Neural progenitor cell (in vitro differentiated cells): ENCODE data around the gene BARD1. TPM values are rescaled to one million over a fixed set of nuclear protein-coding genes. Genes with fewer than 3 reads are reported as not detected.
"Not testable (repeated sequence)": the region's sequence is repeated elsewhere in the genome, so short reads cannot be mapped to it uniquely, and the experiment has no call there.

Source experiments
- DNase-seq: peaks from one replicate; pipeline ENCODE4 v3.0.0-alpha.2; 2016; ENCODE audit warnings: low spot score
- H2AFZ ChIP-seq: fragments of 200-600 bp; sonication (generic); replicated peaks from 2 replicates; pipeline ENCODE4 v1.6.1; 2016; ENCODE audit warnings: antibody characterized with exemption
- H3F3A ChIP-seq: fragments of 200-600 bp; sonication (generic); 2 replicates; pipeline ENCODE4 v1.6.1; 2016; ENCODE audit warnings: antibody characterized with exemption, low read depth
- H3K27ac ChIP-seq: fragments of 200-600 bp; sonication (generic); 2 replicates; pipeline ENCODE4 v1.5.1; 2016; ENCODE audit warnings: mild to moderate bottlenecking
- H3K27me3 ChIP-seq: fragments of 200-600 bp; sonication (generic); 2 replicates; pipeline ENCODE4 v1.6.1; 2016; ENCODE audit warnings: mild to moderate bottlenecking, moderate library complexity
- H3K36me3 ChIP-seq: fragments of 200-600 bp; sonication (generic); 2 replicates; pipeline ENCODE4 v1.5.1; 2016
- H3K4me1 ChIP-seq: fragments of 200-600 bp; sonication (generic); 2 replicates; pipeline ENCODE4 v1.6.1; 2016; ENCODE audit warnings: mixed run types
- H3K4me2 ChIP-seq: fragments of 200-600 bp; sonication (generic); 2 replicates; pipeline ENCODE4 v1.6.1; 2016
- H3K4me3 ChIP-seq: fragments of 200-600 bp; sonication (generic); 2 replicates; pipeline ENCODE4 v1.5.1; 2016
- H3K79me2 ChIP-seq: fragments of 200-600 bp; sonication (generic); 2 replicates; pipeline ENCODE4 v1.6.1; 2016; ENCODE audit warnings: low read depth
- H3K9ac ChIP-seq: fragments of 200-600 bp; sonication (generic); 2 replicates; pipeline ENCODE4 v1.6.1; 2016
- H3K9me3 ChIP-seq: fragments of 200-600 bp; sonication (generic); 2 replicates; pipeline ENCODE4 v1.5.1; 2016; ENCODE audit warnings: low read depth
- H4K20me1 ChIP-seq: fragments of 200-600 bp; sonication (generic); 2 replicates; pipeline ENCODE4 v1.6.1; 2016; ENCODE audit warnings: low read depth
- H3K27ac Mint-ChIP-seq: 3 replicates; pipeline ENCODE4 v1.8.0; 2021; ENCODE audit warnings: mixed read lengths
- H3K27me3 Mint-ChIP-seq: 2 replicates; pipeline ENCODE4 v1.8.0; 2022; ENCODE audit warnings: low read depth, mild to moderate bottlenecking, inconsistent platforms, moderate library complexity, mixed read lengths; ENCODE audit not compliant: insufficient read depth
- H3K36me3 Mint-ChIP-seq: 3 replicates; pipeline ENCODE4 v1.8.0; 2021; ENCODE audit warnings: mixed read lengths
- H3K4me1 Mint-ChIP-seq: 3 replicates; pipeline ENCODE4 v1.8.0; 2021; ENCODE audit warnings: mixed read lengths
- H3K4me3 Mint-ChIP-seq: 3 replicates; pipeline ENCODE4 v1.8.0; 2021; ENCODE audit warnings: mild to moderate bottlenecking, moderate library complexity, mixed read lengths
- H3K9me3 Mint-ChIP-seq: 3 replicates; pipeline ENCODE4 v1.8.0; 2020; ENCODE audit warnings: mixed read lengths
- EZH2 ChIP-seq: fragments of 200-600 bp; sonication (generic); IDR thresholded peaks from 2 replicates; pipeline ENCODE4 v1.6.1; 2017; ENCODE audit warnings: antibody characterized with exemption, mild to moderate bottlenecking, moderate library complexity
- EZH2phosphoT487 ChIP-seq: fragments of 200-600 bp; sonication (generic); IDR thresholded peaks from 2 replicates; pipeline ENCODE4 v1.6.1; 2017; ENCODE audit warnings: antibody characterized with exemption
- total RNA-seq: library from RNA; depleted of rRNA; stranded (reverse); fragments of >200 nt; gene quantifications from 2 replicates; pipeline ENCODE4 v1.2.3, GENCODE V29; 2015; ENCODE audit warnings: low replicate concordance
- TF ChIP-seq, protein P1 (sequence below): fragments of 200-600 bp; sonication (generic); IDR thresholded peaks from 2 replicates; pipeline ENCODE4 v1.5.1; 2017; ENCODE audit warnings: antibody characterized with exemption, mild to moderate bottlenecking

BARD1 gene
- total RNA-seq, 1 donor from 2014 or later, result 42.8 TPM

DNA sequence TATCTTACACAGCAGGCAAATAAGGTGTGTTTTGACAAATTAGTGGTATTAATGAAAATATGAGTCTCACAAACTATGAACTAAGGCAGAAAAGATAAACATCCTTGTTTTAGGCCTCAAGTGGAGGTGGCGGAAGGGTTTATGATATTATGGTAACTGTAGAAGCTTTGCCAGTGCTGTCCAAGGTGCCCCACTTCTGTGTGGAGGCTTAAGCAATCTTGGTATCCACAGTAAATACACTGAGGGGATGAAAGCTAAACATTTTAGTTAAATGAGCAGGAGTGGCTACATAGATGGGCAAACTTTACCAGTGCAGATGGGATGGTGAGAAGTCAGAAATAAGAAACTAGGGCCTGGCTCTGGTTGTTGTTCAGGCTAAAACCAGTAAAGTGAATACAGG lies 84.7 kb downstream of the BARD1 start:
- Mint-ChIP-seq H3K4me3 (no peak overlapping the region), H3K36me3 (peaks cover 60% of the 10 kb centered on the region), H3K4me1 (peaks cover 2% of the 10 kb centered on the region), H3K9me3 (peaks cover 6% of the 10 kb centered on the region), H3K27ac (no peak overlapping the region), H3K27me3 (no peaks in the 10 kb centered on the region)
- Histone ChIP-seq H3F3A (no peaks in the 10 kb centered on the region), H3K4me2 (no peak overlapping the region), H2AFZ (no peak overlapping the region), H3K9ac (no peak overlapping the region), H4K20me1 (no peaks in the 10 kb centered on the region), H3K27ac (no peak overlapping the region), H3K4me1 (no peaks in the 10 kb centered on the region), H3K27me3 (no peaks in the 10 kb centered on the region), H3K9me3 (no peaks in the 10 kb centered on the region), H3K4me3 (no peak overlapping the region), H3K36me3 (peaks cover 8% of the 10 kb centered on the region), H3K79me2 (no peaks in the 10 kb centered on the region)
- no peak for TF ChIP-seq EZH2
- TF ChIP-seq EZH2phosphoT487, result no peak
- TF ChIP-seq, protein P1, sequence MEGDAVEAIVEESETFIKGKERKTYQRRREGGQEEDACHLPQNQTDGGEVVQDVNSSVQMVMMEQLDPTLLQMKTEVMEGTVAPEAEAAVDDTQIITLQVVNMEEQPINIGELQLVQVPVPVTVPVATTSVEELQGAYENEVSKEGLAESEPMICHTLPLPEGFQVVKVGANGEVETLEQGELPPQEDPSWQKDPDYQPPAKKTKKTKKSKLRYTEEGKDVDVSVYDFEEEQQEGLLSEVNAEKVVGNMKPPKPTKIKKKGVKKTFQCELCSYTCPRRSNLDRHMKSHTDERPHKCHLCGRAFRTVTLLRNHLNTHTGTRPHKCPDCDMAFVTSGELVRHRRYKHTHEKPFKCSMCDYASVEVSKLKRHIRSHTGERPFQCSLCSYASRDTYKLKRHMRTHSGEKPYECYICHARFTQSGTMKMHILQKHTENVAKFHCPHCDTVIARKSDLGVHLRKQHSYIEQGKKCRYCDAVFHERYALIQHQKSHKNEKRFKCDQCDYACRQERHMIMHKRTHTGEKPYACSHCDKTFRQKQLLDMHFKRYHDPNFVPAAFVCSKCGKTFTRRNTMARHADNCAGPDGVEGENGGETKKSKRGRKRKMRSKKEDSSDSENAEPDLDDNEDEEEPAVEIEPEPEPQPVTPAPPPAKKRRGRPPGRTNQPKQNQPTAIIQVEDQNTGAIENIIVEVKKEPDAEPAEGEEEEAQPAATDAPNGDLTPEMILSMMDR, result no peak
- no peak for DNase-seq

DNA sequence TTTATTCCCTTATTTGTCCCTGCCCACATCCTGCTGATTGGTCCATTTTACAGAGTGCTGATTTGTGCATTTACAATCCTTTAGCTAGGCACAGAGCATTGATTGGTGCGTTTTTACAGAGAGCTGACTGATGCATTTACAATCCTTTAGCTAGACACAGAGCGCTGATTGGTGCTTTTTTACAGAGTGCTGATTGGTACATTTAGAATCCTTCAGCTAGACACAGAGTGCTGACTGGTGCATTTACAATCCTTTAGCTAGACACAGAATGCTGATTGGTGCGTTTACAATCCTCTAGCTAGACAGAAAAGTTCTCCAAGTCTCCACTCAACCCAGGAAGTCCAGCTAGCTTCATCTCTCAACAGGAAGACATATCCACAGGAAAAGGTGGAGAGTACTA lies 91.6 kb downstream of the BARD1 start:
- not testable (repeated sequence) for H3K27ac Mint-ChIP-seq, DNase-seq, H2AFZ ChIP-seq, H3K36me3 ChIP-seq, H3K27me3 Mint-ChIP-seq, H3K27me3 ChIP-seq, H3K4me3 ChIP-seq, H4K20me1 ChIP-seq, H3F3A ChIP-seq, H3K4me2 ChIP-seq, H3K4me3 Mint-ChIP-seq, H3K79me2 ChIP-seq, H3K4me1 Mint-ChIP-seq, H3K9ac ChIP-seq, H3K27ac ChIP-seq, H3K4me1 ChIP-seq, H3K9me3 ChIP-seq
- peaks cover 21% of the 10 kb centered on the region for H3K9me3 Mint-ChIP-seq
- H3K36me3 Mint-ChIP-seq, result peaks cover 44% of the 10 kb centered on the region

DNA sequence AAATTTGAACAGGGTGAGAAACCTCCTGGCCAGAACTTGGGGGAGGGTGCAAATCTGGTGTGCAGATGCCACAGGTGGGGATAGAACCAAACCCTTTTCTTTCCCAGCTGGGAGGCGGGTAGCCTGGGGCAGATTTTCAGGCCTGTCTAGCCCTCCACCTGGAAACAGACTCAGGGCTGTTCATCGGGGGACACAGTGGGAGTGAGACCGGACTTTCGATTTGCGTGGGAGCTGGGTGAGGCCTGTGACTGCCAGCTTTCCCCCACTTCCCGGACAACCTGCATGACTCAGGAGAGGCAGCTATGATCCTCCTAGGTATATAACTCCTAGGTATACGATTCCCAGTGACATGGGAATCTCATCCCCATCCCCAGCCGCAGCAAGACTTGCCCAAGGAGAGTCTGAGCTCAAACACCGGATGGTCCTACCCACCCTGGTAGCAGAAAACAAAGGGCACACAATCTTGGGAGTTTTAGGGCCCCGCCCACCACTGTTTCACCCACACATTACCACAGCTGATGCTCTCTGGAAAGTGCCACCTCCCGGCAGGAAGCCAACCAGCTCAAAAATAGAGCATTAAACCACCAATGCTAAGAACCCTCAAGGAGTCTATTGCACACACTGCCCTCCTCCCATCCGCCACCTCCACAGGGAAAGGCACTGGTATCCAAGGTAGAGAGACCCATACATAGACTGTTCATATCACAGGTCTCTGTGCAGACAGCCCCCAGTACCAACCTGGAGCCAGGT lies 92.5 kb downstream of the BARD1 start:
- no peaks in the 10 kb centered on the region for H3K79me2 ChIP-seq
- no peak overlapping the region for H3K27ac ChIP-seq
- Mint-ChIP-seq H3K27ac (peak overlapping the region; percentile 47), H3K27me3 (no peaks in the 10 kb centered on the region), H3K36me3 (peaks cover 43% of the 10 kb centered on the region), H3K9me3 (peaks cover 21% of the 10 kb centered on the region), H3K4me1 (peaks cover 2% of the 10 kb centered on the region), H3K4me3 (peak overlapping the region; percentile 22)
- no peaks in the 10 kb centered on the region for H4K20me1 ChIP-seq
- no peak overlapping the region for H2AFZ ChIP-seq
- no peak overlapping the region for H3K4me3 ChIP-seq
- no peak overlapping the region for H3K9ac ChIP-seq
- H3K4me1 ChIP-seq, result no peaks in the 10 kb centered on the region
- no peaks in the 10 kb centered on the region for H3K9me3 ChIP-seq
- no peaks in the 10 kb centered on the region for H3K36me3 ChIP-seq
- DNase-seq, result no peak
- H3K4me2 ChIP-seq, result no peak overlapping the region
- H3K27me3 ChIP-seq, result no peaks in the 10 kb centered on the region
- H3F3A ChIP-seq, result no peaks in the 10 kb centered on the region
- TF ChIP-seq EZH2phosphoT487, result no peak
- TF ChIP-seq, protein P1, result no peak
- no peak for TF ChIP-seq EZH2

DNA sequence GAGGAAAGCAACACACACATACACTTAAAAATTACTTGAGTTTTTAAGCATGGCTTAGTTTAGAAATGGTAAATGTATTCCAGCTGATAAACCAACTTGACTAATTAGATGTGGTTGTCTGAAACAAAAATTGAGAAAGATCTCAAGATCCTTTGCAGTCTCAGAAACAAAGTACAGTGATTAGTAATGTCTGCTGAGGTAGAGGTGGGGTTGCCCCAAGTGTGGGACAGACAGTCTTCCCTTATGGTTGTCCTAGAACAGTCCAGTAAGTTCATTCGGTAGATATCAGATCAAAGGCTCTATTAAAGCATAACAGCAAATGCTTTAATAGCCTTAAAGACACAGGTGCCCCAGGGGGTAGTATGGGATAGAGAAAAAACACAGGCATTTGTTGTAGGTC lies 94.5 kb downstream of the BARD1 start:
- Histone ChIP-seq H3K4me1 (no peaks in the 10 kb centered on the region), H4K20me1 (no peaks in the 10 kb centered on the region), H3K4me3 (no peak overlapping the region), H2AFZ (no peak overlapping the region), H3K36me3 (no peaks in the 10 kb centered on the region), H3F3A (no peaks in the 10 kb centered on the region), H3K9me3 (no peaks in the 10 kb centered on the region), H3K27me3 (no peaks in the 10 kb centered on the region), H3K4me2 (no peak overlapping the region), H3K79me2 (no peaks in the 10 kb centered on the region), H3K27ac (no peak overlapping the region), H3K9ac (no peak overlapping the region)
- Mint-ChIP-seq H3K4me3 (no peak overlapping the region), H3K27me3 (no peaks in the 10 kb centered on the region), H3K9me3 (peaks cover 16% of the 10 kb centered on the region), H3K27ac (no peak overlapping the region), H3K36me3 (peaks cover 31% of the 10 kb centered on the region), H3K4me1 (peaks cover 2% of the 10 kb centered on the region)
- TF ChIP-seq, protein P1, result no peak
- no peak for TF ChIP-seq EZH2
- no peak for TF ChIP-seq EZH2phosphoT487
- DNase-seq, result no peak
